ELF-1 (cell line): Measurements from ENCODE around the gene RBKS.
A peak's percentile ranks its signal among the peaks of the same experiment; 100 is the strongest.
"Not testable (repeated sequence)": the region's sequence is repeated elsewhere in the genome, so short reads cannot be mapped to it uniquely, and the experiment has no call there.

Source experiments
- DNase-seq: peaks from one replicate; pipeline ENCODE4 v3.0.0-alpha.2; 2016; ENCODE audit warnings: low read depth, low spot score

Gene RBKS

DNA sequence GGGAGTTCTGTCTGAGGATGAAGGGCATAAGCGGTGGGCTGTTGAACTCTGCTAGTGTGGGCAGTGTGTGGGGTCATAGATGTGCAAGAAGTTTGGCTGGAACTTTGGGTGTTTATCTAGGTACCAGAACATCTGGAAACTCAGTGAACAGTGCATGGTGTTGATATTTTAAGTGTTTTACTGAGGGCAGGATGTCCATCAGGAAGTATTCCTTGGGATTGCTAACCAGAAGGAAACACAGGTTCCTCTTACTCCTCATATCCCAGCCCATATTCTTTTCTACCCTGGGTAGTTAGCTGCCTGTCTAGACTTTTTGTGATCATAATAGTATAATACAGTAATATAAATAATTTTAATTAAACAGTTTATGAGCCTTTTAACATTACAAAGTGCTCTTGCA, 15.9 kb upstream of the RBKS start:
- DNase-seq: no peak

DNA sequence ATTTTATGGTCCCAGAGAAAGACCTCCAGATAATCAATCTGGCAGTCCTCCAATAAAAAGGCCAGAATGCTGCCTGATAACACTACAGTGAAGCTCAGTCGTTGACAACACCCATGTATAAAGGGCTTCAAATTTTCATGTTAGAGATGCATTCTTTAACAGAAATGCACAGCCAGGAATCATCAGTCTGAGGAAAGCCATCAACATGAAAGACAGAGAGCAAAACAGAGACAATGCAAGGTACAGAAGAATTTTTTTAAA, 14.1 kb upstream of the RBKS start:
- DNase-seq: no peak

DNA sequence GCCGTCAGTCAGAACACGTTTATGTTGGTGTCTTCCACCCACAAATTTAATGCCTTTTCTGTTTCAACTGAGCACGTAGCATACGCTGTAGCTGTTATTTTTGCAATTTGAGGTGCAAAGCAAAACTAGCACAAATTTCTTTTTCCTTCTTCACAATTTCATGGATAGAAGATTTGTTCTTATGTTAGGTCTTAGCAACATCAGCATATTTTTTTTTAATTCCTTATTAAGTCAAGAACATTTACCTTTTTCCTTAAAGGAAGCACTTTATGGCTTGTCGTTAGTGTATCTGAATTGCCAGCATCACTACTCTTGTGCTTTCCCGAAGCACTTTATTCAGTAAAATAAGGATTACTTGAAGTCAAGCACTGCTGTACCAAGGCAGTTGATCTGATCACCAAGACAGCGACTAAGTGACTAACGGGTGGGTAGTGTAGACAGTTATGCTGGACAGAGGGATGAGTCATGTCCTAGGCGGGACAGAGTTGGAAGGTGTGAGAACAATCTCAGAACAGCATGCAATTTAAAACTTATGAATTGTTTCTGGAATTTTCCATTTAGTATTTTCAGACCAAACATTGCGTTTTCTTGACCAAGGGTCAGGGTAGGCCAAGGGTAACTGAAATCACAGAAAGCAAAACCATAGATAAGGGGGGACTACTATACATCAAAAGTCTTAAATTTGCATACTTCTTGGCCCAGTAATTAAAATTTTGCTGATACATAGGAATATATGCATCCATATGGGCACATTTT, 13.6 kb upstream of the RBKS start:
- no peak for DNase-seq

DNA sequence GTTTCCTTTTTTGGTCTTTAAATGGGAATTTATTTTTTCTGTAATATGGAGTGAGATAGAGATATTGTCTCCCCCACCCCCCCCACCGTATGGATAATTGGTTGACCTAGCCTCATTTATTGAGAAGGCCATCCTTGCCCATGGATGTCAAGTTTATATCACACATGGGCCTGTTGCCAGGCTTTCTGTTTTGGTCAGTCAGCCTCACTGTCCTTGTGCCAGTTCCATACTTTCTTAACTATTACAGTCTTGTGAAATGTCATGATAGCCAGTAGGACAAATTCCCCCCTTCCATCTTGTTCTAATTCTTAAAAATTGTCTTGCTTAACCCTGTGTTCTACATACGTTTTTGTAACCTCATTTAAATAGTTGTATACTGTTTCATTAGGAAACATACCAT, 12.8 kb upstream of the RBKS start:
- DNase-seq: no peak

DNA sequence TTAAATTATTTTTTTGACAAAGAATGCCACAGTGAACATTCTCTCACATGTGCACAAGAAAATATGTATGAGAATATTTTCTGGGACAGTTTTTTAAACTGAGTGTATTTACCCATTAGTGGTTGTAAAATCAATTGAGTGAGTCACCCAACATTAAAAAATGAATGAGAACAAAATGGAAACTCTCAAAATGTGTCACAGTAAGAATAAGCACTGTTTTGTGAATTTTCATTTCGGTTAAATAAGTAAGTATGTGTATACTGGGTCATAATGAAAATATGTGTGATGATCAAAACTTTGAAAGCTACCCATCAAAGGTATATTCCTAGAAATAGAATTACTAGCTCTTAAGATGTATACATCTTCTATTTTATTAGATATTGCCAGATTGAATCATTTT, 11.9 kb upstream of the RBKS start:
- DNase-seq: no peak

DNA sequence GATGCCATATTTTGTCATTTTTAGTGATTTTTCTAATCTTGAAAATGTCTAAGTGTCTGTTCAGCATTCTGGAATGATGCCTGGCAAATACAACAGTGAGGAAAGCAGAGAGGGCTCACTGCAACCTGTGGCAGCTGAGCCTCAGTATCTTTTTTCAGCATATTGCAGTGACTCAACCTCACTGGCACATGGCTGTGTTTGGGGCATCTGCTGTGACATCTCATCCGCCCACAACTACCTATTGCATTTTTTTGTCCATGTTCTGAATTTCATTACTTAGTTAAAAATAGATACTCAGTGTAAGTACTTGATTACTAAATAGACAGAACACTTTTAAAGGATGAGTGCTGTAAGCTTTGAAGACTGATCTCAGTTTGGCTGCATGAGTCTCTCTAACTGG, 11.0 kb upstream of the RBKS start:
- DNase-seq: no peak

DNA sequence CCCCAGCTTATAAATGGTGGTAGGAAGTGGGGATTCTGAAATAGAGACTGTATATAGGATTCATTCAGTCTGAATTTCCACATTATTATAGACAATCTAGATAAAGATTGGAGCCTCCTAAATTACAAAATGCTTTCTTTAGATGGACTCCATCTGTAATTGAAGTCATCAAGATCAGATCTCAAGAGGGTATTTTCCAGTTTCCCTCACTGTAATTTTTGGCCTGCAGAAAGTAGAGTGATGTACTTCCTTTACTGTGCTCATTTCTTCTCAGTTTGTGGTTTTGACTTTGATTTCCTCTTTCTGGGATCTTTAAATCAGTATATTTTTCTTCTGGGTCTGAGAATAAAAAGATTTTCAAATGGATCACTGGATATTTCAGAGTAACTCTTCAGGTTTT, 7.5 kb upstream of the RBKS start:
- DNase-seq: no peak

DNA sequence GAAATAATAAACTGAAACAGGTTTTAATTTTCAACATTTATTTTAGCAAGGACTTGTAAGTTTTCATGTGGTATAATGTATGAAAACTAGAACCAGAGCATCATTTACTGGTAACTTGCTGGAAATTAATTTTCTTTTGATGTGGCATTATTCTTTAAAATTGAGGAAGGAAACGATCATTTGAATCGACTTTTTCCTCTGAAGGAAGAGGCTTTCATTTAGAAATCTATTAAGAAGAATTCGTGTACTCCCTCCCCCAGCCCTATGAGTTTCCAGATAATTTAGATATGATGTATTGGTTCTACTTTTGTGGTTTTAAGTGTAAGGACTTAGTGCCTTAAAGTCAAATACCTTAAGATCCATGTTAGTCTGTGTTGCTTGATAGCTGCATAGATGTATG, 2.8 kb upstream of the RBKS start:
- DNase-seq: no peak

DNA sequence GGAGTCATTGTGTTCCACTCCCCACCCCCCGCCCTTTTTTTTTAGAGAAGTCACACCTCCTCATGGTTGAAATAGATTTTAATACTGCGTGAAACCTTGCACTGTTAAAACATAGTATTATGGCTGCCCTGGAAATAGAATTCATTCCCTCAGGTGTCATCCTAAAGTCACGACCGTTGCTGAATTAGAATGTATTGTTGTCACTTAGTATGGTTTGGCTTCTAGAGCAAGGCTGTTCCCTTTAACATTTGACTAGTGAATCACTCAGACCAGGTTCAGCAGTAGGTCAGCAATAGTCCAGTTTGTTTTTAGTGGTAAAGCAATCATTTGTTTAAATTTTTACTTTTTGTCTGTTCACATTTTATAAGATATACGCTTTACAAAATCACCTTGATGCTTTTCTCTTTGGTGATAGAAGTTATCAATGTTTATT, 1.5 kb upstream of the RBKS start:
- no peak for DNase-seq

DNA sequence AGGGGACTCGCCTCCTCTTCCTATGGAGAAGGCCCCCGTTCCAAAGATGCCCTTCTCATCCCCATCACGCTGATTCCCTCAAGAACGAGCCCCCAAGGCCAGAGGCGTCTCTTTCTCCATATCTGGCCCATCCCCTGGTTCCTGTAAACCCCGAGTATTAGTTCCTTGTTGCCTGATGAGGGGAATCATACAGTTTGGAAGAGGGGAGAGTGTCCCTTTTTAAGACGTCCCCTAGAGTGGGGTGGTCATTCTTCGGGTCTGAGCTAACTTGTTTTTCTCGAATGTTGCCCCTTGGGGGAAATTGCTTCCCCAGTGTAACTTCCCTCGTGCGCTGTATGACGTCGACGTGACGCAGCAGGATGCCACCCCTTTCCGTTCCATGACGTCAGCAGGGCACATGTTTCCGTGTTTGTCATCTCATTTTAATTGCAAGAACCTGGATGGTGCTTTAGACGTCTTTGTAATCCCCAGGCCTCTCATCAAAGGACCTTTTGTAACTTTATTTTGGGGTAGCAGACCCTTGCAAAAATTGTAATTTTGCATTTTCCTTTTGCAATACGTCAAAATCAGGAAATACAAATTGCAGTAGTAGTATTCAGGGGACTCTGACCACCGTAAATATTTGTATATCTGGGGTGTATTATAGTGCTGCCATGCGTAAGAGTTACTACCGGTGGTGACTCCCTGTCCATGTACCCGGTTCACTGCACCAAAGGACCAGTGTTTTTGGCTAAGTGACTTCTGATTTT, 911 bp upstream of the RBKS start:
- DNase-seq: peak; percentile 41

DNA sequence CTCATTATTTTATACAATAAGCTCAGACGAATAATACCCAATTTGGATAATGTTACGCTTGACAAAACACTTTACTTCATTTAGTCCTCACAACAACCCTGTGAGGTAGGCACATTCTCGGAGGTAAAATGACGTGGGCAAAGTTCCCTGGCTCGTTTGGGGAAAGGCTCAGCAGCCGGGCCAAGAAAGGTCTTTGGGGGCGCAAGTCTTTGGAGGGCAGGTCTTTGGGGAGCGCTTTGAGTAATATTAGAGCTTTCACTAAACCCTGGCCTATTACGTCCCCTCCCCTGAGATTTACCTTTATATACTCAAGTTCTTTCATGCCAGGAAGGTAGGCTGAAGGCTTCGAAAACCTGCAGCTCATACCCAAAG, 427 bp downstream of the RBKS start:
- no peak for DNase-seq

DNA sequence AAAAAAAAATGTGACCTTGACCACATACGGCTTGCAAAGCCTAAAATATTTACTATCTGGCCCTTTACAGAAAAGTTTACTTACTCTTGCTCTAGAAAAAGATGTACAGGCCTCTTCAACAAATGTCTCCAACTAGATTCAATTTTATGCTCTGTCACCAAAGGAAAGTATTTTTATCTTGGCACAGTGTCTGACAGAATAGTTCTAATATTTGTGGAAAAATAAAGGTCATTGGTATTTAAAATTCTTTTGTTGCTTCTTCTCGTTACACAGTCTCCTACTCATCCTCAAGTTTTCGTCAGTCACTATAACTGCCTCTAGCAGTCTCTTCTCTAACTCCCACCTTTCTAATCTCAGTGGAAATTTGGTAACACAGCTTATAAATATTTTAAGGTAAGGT, 1.4 kb downstream of the RBKS start:
- DNase-seq: no peak

DNA sequence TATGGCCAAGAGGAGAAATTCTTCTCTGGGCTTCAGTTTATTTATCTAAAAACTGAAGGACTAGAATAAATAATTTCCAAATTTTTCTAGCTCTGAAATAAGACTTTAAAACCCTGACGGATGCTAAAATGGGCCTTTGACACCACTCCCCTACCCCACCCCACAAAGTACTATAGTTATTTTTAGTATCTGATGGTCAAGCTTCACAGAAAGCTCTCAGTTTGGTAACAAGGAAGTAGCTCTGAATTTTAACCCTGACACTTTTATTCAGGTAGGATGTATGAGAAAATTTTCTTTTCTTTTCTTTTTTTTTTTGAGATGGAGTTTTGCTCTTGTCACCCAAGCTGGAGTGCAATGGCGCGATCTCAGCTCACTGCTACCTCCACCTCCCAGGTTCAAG, 2.4 kb downstream of the RBKS start:
- no peak for DNase-seq

DNA sequence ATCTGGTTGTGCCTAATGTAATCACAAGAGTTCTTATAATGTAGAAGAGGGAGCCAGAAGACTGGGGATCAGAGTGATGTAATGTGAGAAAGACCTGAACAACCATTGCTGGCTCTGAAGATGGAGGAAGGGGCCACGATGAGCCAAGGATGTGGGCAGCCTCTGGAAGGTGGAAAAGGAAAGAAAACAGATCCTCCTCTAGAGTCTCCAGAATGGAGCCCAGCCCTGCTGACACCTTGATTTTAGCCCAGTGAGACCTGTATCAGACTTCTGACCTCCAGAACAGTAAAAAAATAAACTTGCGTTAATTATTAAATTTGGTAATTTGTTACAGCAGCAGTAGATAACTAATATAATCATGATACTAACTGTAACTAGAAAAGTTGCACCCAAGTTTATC, 3.1 kb downstream of the RBKS start:
- no peak for DNase-seq

DNA sequence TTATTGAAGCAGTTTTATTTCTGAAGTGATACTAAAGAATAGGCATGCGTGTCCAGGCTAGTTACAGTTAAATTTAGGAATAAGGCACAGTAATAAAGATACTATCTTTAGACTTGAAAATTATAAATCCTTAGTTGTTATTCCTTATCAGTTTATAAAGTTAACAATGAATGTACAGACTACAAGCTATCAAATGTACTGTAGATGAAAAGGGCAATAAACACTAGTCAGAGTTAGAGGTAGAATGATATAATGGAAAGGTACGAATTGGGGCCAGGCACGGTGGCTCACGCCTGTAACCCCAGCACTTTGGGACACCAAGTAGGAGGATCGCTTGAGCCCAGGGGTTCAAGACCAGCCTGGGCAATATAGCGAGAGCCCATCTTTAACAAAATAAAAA, 3.9 kb downstream of the RBKS start:
- no peak for DNase-seq

DNA sequence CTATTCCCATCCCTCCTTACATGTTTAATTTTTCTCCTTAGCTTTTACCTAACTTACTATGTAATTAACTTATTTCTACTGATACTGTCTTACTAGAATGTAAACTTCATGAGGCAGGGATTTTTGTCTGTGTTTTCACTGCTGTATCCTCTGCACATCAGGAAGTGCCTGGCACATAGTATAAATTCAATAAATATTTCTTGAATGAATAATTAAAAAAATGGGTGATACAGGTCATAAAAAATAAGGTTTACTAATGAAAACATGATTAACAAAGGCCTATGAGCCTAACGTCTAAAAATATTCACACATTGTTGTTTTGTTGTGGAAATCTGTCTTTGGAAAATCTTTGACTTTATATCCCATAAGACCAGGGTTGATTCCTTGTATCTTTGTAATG, 4.5 kb downstream of the RBKS start:
- DNase-seq: no peak

DNA sequence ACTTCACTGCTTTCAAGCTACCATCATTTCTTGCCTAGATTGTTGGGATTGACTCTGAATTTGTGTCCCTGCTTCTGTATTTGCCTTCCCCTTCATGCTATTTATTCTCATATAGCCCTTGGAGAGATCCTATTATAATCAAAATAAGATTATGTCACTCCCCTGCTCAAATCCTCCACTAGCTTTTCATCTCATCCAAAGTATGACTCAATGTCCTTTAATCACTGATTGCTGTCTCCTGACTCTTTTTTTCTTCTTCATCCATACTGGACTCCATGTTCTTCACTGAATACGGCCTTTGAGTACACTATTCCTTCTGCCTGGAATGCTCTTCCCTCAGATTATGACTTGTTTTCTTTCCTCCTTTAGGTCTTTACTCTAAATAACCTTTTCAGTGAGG, 5.0 kb downstream of the RBKS start:
- no peak for DNase-seq

DNA sequence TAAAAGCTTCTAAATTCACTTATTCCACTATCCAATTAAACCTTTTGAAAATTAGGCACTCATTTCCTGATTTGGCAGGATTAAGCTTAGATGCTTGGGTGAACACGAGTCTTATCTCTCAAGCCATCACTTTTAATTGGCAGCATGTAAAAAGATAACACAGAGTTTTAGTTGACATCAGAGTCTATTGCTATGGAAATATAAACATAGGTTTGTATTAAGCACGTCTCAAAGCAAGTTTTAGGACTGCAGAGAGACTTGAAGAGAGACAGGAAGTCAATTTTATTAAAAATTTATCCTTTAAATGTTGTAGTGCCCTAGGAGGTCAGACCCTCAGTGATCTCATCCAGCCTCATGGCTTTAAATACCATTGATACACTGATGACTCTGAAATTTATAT, 5.6 kb downstream of the RBKS start:
- no peak for DNase-seq

DNA sequence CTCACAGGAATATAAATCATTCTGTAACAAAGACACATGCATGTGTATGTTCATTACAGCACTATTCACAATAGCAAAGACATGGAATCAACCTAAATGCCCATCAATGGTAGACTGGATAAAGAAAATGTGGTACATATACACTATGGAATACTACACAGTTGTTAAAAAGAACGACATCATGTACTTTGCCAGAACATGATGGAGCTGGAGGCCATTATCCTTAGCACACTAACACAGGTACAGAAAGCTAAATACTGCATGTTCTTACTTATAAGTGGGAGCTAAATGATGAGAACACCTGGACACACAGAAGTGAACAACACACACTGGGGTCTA, 7.6 kb downstream of the RBKS start:
- DNase-seq: not testable (repeated sequence)

DNA sequence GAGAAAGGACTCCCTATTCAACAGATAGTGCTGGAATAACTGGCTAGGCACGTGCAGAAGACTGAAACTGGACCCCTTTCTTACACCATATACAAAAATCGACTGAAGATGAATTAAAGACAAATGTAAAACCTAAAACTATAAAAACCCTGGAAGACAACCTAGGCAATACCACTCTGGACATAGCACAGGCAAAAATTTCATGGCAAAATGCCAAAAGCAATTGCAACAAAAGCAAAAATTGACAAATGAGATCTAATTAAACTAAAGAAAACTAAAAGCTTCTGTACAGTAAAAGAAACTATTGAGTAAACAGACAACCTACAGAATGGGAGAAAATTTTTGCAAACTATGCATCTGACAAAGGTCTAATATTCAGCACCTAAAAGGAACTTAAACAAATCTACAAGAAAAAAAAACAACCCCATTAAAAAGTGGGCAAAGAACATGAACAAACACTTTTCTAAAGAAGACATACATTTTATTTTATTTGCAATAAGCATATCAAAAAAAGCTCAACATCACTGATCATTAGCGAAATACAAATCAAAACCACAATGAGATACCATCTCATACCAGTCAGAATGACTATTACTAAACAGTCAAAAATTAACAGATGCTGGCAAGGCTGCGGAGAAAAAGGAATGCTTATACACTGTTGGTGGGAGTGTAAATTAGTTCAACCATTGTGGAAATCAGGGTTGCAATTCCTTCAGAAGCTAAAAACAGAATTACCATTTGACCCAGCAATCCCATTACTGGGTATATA, 8.2 kb downstream of the RBKS start:
- DNase-seq: not testable (repeated sequence)

DNA sequence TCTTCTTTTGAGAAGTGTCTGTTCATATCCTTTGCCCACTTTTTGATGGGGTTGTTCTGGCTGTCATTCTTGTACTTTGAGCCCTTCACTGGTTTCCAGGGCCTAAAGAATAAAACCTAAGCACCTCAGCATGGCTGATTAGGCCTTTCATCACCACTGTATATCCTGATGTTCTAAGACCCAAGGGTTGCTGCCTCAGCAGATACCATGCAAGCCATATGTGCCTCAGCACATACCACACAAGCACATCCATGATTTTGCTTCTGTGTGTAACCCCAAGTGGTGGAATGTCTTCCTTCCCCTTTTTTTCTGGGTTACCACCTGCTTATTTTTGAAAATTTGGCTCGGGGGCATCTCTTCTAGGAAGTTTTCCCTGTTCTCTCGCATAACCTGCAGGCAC, 11.4 kb downstream of the RBKS start:
- no peak for DNase-seq

DNA sequence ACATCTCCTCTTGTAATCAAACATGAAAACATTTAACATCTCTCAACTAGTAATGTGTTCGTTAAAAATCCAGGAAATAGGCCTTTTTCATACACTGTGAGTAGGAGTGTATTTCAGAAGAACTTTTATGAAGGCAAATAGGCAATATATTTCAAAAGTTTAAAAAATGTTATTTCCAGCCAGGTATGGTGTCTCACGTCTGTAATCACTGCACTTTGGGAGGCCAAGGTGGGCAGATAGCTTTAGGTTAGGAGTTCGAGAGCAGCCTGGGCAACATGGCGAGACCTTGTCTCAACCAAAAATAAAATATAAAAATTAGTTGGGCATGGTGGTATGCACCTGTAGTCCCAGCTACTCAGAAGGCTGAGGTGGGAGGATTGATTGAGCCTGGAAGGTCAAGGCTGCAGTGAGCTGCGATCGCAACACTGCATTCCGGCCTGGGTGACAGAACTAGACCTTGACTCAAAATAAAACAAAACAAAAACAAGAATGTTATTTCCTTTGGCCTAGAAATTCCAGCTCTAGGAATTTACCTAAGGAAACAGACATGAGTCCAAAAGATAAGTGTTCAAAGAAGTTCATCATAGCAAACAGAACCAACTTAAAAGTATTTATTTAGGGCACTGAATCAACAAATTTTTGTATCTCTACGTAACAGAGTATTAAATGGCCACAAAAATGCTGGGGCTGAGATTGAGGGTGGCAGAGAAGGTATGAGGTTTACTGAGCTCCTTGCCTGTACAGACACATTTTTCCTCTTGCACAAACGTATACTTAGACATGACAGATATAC, 14.9 kb downstream of the RBKS start:
- no peak for DNase-seq
